Heart left ventricle (tissue), 16 donors: ENCODE measurements around the gene CCDC93. TPM values are rescaled to one million over a fixed set of nuclear protein-coding genes. Genes with fewer than 3 reads are reported as not detected.

Experiments used
- ATAC-seq, 4 donors: fragments of 200-7000 bp; cut with Tn5 transposase; one replicate each; pipeline ENCODE4 v1.9.1; 2020 to 2022; ENCODE audit warnings: moderate library complexity in 4 of 4, mild to moderate bottlenecking in 3 of 4, moderate number of reproducible peaks in 1 of 4
- DNase-seq, 5 donors: peaks; one replicate each; pipeline ENCODE4 v3.0.0-alpha.2; 2020
- H3K27ac ChIP-seq, 12 donors: fragments of 200-600 bp; sonication (generic) in 4 of 12; one replicate each; pipeline versions ENCODE4 v1.5.0 to v1.8.0; 2016 to 2022; ENCODE audit warnings: mild to moderate bottlenecking in 2 of 12
- H3K27me3 ChIP-seq, 9 donors: fragments of 200-600 bp; sonication (generic) in 2 of 9; one replicate each; pipeline versions ENCODE4 v1.5.1 to v1.8.0; 2016 to 2022; ENCODE audit warnings: mild to moderate bottlenecking in 3 of 9
- H3K36me3 ChIP-seq, 9 donors: fragments of 200-600 bp; sonication (generic) in 2 of 9; one replicate each; pipeline versions ENCODE4 v1.5.0 to v1.8.0; 2018 to 2022; ENCODE audit warnings: mild to moderate bottlenecking in 2 of 9
- H3K4me1 ChIP-seq, 12 donors: fragments of 200-600 bp; sonication (generic) in 4 of 12; one replicate each; pipeline versions ENCODE4 v1.5.0 to v1.8.0; 2016 to 2022; ENCODE audit warnings: mild to moderate bottlenecking in 3 of 12
- H3K4me3 ChIP-seq, 12 donors: fragments of 200-600 bp; sonication (generic) in 4 of 12; one replicate each; pipeline versions ENCODE4 v1.5.0 to v1.8.0; 2017 to 2022; ENCODE audit warnings: mild to moderate bottlenecking in 9 of 12, moderate library complexity in 4 of 12
- H3K9me3 ChIP-seq, 12 donors: fragments of 200-600 bp; sonication (generic) in 4 of 12; one replicate each; pipeline versions ENCODE4 v1.5.0 to v1.8.0; 2016 to 2022; ENCODE audit warnings: mild to moderate bottlenecking in 1 of 12
- POLR2A ChIP-seq, 2 donors: fragments of 450-650 bp; IDR thresholded peaks; one replicate each; pipeline ENCODE4 v1.6.1; 2017; ENCODE audit warnings: antibody characterized with exemption in 2 of 2, mild to moderate bottlenecking in 2 of 2, moderate library complexity in 2 of 2
- WGBS, 4 donors: extraction: QIAGEN DNeasy Blood & Tissue Kit in 2 of 4; methylation state at CpG; one replicate each; pipeline versions ENCODE4 v1.1.5 to v1.1.7; 2013 to 2018; 5-methylcytosine and 5-hydroxymethylcytosine counted together
- intact Hi-C, 10 donors: fragments of 100-400 bp; cut with DNase I; formaldehyde crosslinking; loops; one replicate each; pipeline versions ENCODE4 v1.11.1 to v1.14.2; 2022
- polyA plus RNA-seq, 2 donors: library from polyadenylated mRNA; stranded (reverse); fragments of 200-250 nt; gene quantifications; one replicate each; pipeline ENCODE4 v1.2.3, GENCODE V29; 2013
- total RNA-seq, 9 donors: library from RNA; depleted of rRNA in 2 of 9; stranded (reverse); fragments of >200 nt in 2 of 9; fragmentation: NEBNext Ultra II Directional in 3 of 9; extraction: Animal tissue kit (Norgen Biotek cat#: 25700) in 3 of 9; gene quantifications; one replicate each; pipeline versions ENCODE4 v1.1.0 to v1.2.4, GENCODE V29; 2016 to 2023
- TF ChIP-seq, protein P1 (sequence below), 12 donors: fragments of 200-600 bp; sonication (generic) in 4 of 12; IDR thresholded peaks; one replicate each; pipeline versions ENCODE4 v1.5.0 to v1.8.0; 2018 to 2022; ENCODE audit warnings: antibody characterized with exemption in 12 of 12, mild to moderate bottlenecking in 5 of 12
- donor health status: ischemic (EF 13 %, LVEDD 7.1; RV severe dilation, severe dysfunction).
- donor health status: healthy with polysubstance abuse.
- donor health status: DM: no; HTN: yes; CAD: no.
- donor health status: DM: no; HTN: no; CAD: no.
- donor health status: ischemic (EF 25% LVEDD 6.9; RV normal size, moderate dysfunction).
- donor health status: ischemic (EF 25% LVEDD 5.7; RV mildly dilated, moderate dysfunction).
- donor health status: healthy.
- donor health status: DM: yes; HTN: yes; CAD: no.
- donor health status: ischemic (EF 35%, LVEDD 5.7; RV mildly dilated, moderate dysfunction).
- donor health status: nonischemic (EF 11% LVEDD 7.7; RV severe dilation, severe dysfunction).
- donor health status: DM: yes; HTN: yes; CAD: no.
- donor health status: PGD.
- donor health status: ischemic (EF 29% LVEDD 5.4; RV normal size, mild dysfunction).
- donor health status: nonischemic (EF 23%, LVEDD 6.1; RV moderate dilation, normal function).

The CCDC93 gene
- total and polyA plus RNA-seq, 11 donors: 11.0 to 47.6 (median 31.8) TPM

DNA sequence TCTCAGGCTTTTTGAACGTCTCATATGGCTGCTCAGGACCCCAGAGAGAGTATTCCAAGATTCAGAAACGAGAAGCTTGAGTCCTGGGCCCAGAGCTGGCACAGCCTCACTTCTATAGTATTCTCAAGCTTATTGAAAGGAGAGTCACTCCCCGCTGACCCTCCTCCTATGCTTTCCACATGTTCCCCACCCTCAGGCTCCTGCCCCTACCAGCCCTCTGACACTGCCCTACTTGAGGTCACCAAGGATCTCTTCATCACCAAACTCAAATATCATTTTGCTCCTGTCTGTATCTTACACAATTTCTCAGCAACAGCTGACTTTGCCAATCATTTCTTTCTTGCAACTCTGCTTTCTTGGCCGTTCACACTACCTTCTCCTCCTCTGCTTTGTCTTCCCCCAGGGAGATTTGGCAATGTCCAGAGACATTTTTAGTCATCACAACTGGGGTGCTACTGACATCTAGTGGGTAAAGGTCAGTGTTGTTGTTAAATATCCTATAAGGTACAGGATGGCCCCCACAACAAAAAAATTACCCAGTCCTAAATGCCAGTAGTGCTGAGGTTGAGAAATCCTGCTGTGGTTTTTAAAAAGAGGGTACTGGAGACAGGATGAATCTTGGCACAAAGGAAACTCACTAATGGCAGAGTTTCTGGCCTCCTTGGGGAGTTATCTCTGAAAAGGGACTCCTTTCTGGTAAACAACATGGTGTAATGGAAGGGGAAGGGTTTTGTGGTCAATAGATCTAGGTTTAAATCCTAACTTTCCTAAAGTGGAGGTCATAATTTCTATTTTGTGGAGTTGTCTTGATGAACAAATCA lies 47.5 kb upstream of the CCDC93 start:
- Histone ChIP-seq H3K4me3 (no peak overlapping the region), H3K27ac (no peak overlapping the region), H3K9me3 (no peaks in the 10 kb centered on the region), H3K4me1 (peaks cover 0 to 31% (median 0%) of the 10 kb centered on the region in 12 donors), H3K36me3 (no peaks in the 10 kb centered on the region), H3K27me3 (peaks cover 0 to 50% (median 10%) of the 10 kb centered on the region in 9 donors)
- DNase-seq: peak in 1 of 5 donors; percentile 20
- WGBS, 4 donors: 54 to 63% (median 61%) methylated on average over 4 of the region's 4 CpGs
- intact Hi-C loops: no loop called here
- TF ChIP-seq POLR2A (IDR thresholded peaks at IDR 0.05): no peak
- TF ChIP-seq, protein P1, sequence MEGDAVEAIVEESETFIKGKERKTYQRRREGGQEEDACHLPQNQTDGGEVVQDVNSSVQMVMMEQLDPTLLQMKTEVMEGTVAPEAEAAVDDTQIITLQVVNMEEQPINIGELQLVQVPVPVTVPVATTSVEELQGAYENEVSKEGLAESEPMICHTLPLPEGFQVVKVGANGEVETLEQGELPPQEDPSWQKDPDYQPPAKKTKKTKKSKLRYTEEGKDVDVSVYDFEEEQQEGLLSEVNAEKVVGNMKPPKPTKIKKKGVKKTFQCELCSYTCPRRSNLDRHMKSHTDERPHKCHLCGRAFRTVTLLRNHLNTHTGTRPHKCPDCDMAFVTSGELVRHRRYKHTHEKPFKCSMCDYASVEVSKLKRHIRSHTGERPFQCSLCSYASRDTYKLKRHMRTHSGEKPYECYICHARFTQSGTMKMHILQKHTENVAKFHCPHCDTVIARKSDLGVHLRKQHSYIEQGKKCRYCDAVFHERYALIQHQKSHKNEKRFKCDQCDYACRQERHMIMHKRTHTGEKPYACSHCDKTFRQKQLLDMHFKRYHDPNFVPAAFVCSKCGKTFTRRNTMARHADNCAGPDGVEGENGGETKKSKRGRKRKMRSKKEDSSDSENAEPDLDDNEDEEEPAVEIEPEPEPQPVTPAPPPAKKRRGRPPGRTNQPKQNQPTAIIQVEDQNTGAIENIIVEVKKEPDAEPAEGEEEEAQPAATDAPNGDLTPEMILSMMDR (IDR thresholded peaks at IDR 0.05): peak in 10 of 12 donors; percentile 16 to 49 (median 24)
- peak in 2 of 4 donors; percentile 49 to 77 for ATAC-seq

DNA sequence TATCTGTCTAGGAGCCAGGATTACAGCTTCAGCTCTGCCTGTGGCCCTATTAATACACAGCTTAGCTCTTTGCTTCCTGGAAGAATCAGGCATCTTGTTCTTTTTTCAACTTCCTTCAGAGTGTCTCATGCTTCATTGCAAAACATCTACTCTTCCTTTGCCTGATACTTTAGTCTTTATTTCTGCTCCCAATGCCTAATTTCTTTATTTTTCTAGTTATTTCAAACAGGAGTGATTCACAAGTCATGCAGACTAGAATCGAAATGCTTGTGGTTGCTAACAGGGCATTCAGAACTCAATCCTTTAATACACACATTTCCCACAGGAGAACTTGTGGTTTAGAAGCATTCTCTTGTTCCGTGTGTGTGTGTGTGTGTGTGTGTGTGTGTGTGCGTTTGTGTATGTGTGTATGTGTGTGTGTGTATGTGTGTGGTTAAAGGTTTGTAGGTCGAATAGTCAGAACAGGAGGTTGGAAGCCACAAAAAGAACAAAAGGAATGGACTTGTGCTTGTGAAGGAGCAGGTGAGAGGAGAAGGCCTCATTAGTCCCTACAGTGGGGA lies 46.1 kb upstream of the CCDC93 start:
- Histone ChIP-seq H3K27ac (peak overlapping the region in 2 of 12 donors; percentile 11 to 81), H3K36me3 (no peaks in the 10 kb centered on the region), H3K4me1 (peaks cover 0 to 31% (median 0%) of the 10 kb centered on the region in 12 donors), H3K27me3 (peaks cover 0 to 39% (median 9%) of the 10 kb centered on the region in 9 donors), H3K4me3 (no peak overlapping the region), H3K9me3 (no peaks in the 10 kb centered on the region)
- no peak for ATAC-seq
- intact Hi-C loops: loop anchor here in 1 of 10 donors (10.0 kb wide), 1 partner anchor 125 kb away; no protein-coding TSS in a partner anchor
- 63 to 76% (median 67%) methylated on average over 4 of the region's 4 CpGs for WGBS, 4 donors
- DNase-seq: no peak
- no peak for TF ChIP-seq POLR2A (IDR thresholded peaks at IDR 0.05)
- TF ChIP-seq, protein P1 (IDR thresholded peaks at IDR 0.05): no peak

DNA sequence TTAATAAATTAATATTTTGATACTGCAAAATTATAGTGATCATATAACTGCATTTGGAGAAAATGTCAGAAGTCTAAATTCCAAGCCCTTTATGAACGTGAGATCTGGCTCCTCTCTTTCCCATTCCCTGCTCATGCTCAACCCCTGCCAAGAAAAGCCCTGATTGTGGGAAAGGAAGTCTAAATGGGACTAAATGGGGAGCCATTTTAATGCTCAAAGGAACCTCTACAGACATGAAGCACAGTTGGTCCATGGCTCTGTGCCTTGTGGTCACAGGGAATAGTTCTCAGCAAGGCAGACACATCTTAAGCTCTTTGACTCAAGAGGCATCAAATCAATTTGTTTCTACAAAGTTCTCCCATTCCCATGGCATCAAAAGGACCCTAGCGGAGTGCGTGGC lies 45.1 kb upstream of the CCDC93 start:
- Histone ChIP-seq H3K36me3 (no peaks in the 10 kb centered on the region), H3K27ac (peak overlapping the region in 2 of 12 donors; percentile 11 to 81), H3K9me3 (no peaks in the 10 kb centered on the region), H3K4me1 (peaks cover 0 to 31% (median 0%) of the 10 kb centered on the region in 12 donors), H3K4me3 (no peak overlapping the region), H3K27me3 (peaks cover 0 to 32% (median 0%) of the 10 kb centered on the region in 9 donors)
- DNase-seq (no peak), ATAC-seq (no peak)
- intact Hi-C loops: loop anchor here in 1 of 10 donors (10.0 kb wide), 1 partner anchor 126 kb away; no protein-coding TSS in a partner anchor
- WGBS, 4 donors: 65 to 86% (median 74%) methylated on average over 3 of the region's 3 CpGs
- TF ChIP-seq POLR2A (IDR thresholded peaks at IDR 0.05): no peak

DNA sequence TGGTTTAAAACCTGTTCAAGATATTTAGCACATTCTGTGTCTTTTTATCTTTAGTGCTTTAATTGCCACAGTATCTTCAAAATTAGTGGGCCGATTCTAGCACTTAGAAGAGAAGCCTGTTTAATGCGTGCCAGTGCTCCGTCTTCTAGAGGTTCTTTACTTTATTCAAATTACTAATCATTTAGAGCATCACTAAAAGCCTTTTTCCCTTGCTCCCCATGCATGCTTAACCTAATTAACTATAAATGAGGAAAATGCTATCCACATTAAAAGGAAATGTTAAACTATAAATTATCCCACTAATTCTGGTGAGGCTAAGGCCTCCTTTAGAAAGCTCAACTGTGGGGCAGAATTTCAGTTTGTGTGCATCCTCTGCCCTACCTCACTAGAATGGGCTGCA lies 42.9 kb upstream of the CCDC93 start:
- 87 to 93% (median 89%) methylated on average over 3 of the region's 3 CpGs for WGBS, 4 donors
- peaks cover 0 to 31% (median 0%) of the 10 kb centered on the region in 12 donors for H3K4me1 ChIP-seq
- ATAC-seq (no peak), DNase-seq (no peak)
- TF ChIP-seq, protein P1 (IDR thresholded peaks at IDR 0.05): no peak
- no peak for TF ChIP-seq POLR2A (IDR thresholded peaks at IDR 0.05)
- peak overlapping the region in 1 of 12 donors; percentile 69 for H3K27ac ChIP-seq
- intact Hi-C loops: loop anchor here in 1 of 10 donors (10.0 kb wide), 1 partner anchor 128 kb away; no protein-coding TSS in a partner anchor
- H3K27me3 ChIP-seq: peaks cover 0 to 22% (median 0%) of the 10 kb centered on the region in 9 donors
- H3K4me3 ChIP-seq: no peak overlapping the region
- H3K9me3 ChIP-seq: no peaks in the 10 kb centered on the region
- H3K36me3 ChIP-seq: no peaks in the 10 kb centered on the region
